D341Med (cell line): ENCODE measurements around the gene PLCG2.
"Not testable (repeated sequence)": the region's sequence is repeated elsewhere in the genome, so short reads cannot be mapped to it uniquely, and the experiment has no call there.

Source experiments
- DNase-seq: peaks from one replicate; pipeline ENCODE4 v3.0.0; 2012; ENCODE audit warnings: low spot score

Gene PLCG2

GRCh38 chr16:81790277-81790676 is 11.2 kb downstream of the PLCG2 start:
- DNase-seq: no peak

GRCh38 chr16:81790830-81791435 is 11.8 kb downstream of the PLCG2 start:
- DNase-seq: no peak

GRCh38 chr16:81792828-81793227 is 13.7 kb downstream of the PLCG2 start:
- DNase-seq: no peak

GRCh38 chr16:81795193-81795592 is 16.1 kb downstream of the PLCG2 start:
- no peak for DNase-seq

GRCh38 chr16:81796035-81796434 is 16.9 kb downstream of the PLCG2 start:
- DNase-seq: no peak

- DNase-seq: no peak
Observed at GRCh38 chr16:81796583-81797346, 17.7 kb downstream of the PLCG2 start.

GRCh38 chr16:81797443-81797842 is 18.4 kb downstream of the PLCG2 start:
- no peak for DNase-seq

GRCh38 chr16:81798311-81799137 is 19.4 kb downstream of the PLCG2 start:
- no peak for DNase-seq

- no peak for DNase-seq
Observed at GRCh38 chr16:81799138-81799504, 20.0 kb downstream of the PLCG2 start.

- DNase-seq: not testable (repeated sequence)
Observed at GRCh38 chr16:81801724-81802123, 22.6 kb downstream of the PLCG2 start.

GRCh38 chr16:81803332-81803731 is 24.2 kb downstream of the PLCG2 start:
- DNase-seq: no peak

- DNase-seq: no peak
Observed at GRCh38 chr16:81804134-81804610, 25.1 kb downstream of the PLCG2 start.

GRCh38 chr16:81806696-81807095 is 27.6 kb downstream of the PLCG2 start:
- no peak for DNase-seq

GRCh38 chr16:81807767-81808358 is 28.8 kb downstream of the PLCG2 start:
- DNase-seq: no peak

- no peak for DNase-seq
Observed at GRCh38 chr16:81808933-81809480, 29.9 kb downstream of the PLCG2 start.

GRCh38 chr16:81809567-81809966 is 30.5 kb downstream of the PLCG2 start:
- no peak for DNase-seq

- no peak for DNase-seq
Observed at GRCh38 chr16:81810361-81810760, 31.3 kb downstream of the PLCG2 start.

GRCh38 chr16:81810894-81811538 is 31.9 kb downstream of the PLCG2 start:
- no peak for DNase-seq

GRCh38 chr16:81813648-81814047 is 34.6 kb downstream of the PLCG2 start:
- no peak for DNase-seq

- DNase-seq: no peak
Observed at GRCh38 chr16:81814751-81815428, 35.8 kb downstream of the PLCG2 start.

- DNase-seq: no peak
Observed at GRCh38 chr16:81815429-81815766, 36.3 kb downstream of the PLCG2 start.
